Measurements from ENCODE around the gene TMEFF2. TPM values are rescaled to one million over a fixed set of nuclear protein-coding genes. Genes with fewer than 3 reads are reported as not detected.

Gene TMEFF2
- polyA plus RNA-seq, 1 of the 3 experiments (the other 2 are of a cell fraction) = 5.4 TPM

GRCh38 chr2:191930205-191930604, 264.5 kb downstream of the TMEFF2 start:
- Histone ChIP-seq H3K4me2 (no peak overlapping the region), H3K27me3 (ENCODE audit: insufficient read depth) (no peaks in the 10 kb centered on the region), H3K9ac (no peak overlapping the region), H3K79me2 (ENCODE audit: insufficient read depth) (no peaks in the 10 kb centered on the region), H3K36me3 (replicated peaks in 1 of 2; ENCODE audit: control insufficient read depth in 1 of 2, insufficient read depth in 2 of 2, low read length in 1 of 2) (no peaks in the 10 kb centered on the region), H2AFZ (ENCODE audit: low read depth) (no peak overlapping the region), H3K4me1 (ENCODE audit: control insufficient read depth in 1 of 2, insufficient read depth in 2 of 2, low read depth in 1 of 2, low read length in 1 of 2) (peaks cover 0 to 12% of the 10 kb centered on the region in 2 experiments; a peak in 2 of 4 replicates), H3K27ac (ENCODE audit: low read depth in 2 of 2, low read length in 1 of 2) (no peak overlapping the region), H4K20me1 (ENCODE audit: insufficient read depth) (no peaks in the 10 kb centered on the region), H3K4me3 (ENCODE audit: low read depth in 2 of 2, low read length in 1 of 2) (no peak overlapping the region), H3K9me2 (no peaks in the 10 kb centered on the region), H3K9me3 (no peaks in the 10 kb centered on the region), H3F3A (replicated peaks; ENCODE audit: insufficient read depth) (peaks cover 11% of the 10 kb centered on the region)
- TF ChIP-seq GATA2 (CRISPR knock-in tag; IDR thresholded peaks at IDR 0.05) = no peak
- TF ChIP-seq SMC3 (IDR thresholded peaks at IDR 0.05; ENCODE audit: low read depth, low read length) = no peak
- no peak for TF ChIP-seq IRF3 (IDR thresholded peaks at IDR 0.05; ENCODE audit: low read depth, low read length)
- no peak for TF ChIP-seq TAF1 (IDR thresholded peaks at IDR 0.05; ENCODE audit: borderline replicate concordance, low read depth, low read length)
- TF ChIP-seq, protein P1, sequence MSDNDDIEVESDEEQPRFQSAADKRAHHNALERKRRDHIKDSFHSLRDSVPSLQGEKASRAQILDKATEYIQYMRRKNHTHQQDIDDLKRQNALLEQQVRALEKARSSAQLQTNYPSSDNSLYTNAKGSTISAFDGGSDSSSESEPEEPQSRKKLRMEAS (IDR thresholded peaks at IDR 0.05; ENCODE audit: low read depth) = no peak
- no peak for TF ChIP-seq NRF1 (IDR thresholded peaks at IDR 0.05; ENCODE audit: low read depth, low read length)
- TF ChIP-seq POLR2AphosphoS5 (IDR thresholded peaks at IDR 0.05; ENCODE audit: low read depth, low read length) = no peak
- TF ChIP-seq MEF2A (IDR thresholded peaks at IDR 0.05; ENCODE audit: borderline replicate concordance, low read depth) = no peak
- TF ChIP-seq FOXJ3 (CRISPR knock-in tag; IDR thresholded peaks at IDR 0.05) = no peak
- TF ChIP-seq, protein P2, sequence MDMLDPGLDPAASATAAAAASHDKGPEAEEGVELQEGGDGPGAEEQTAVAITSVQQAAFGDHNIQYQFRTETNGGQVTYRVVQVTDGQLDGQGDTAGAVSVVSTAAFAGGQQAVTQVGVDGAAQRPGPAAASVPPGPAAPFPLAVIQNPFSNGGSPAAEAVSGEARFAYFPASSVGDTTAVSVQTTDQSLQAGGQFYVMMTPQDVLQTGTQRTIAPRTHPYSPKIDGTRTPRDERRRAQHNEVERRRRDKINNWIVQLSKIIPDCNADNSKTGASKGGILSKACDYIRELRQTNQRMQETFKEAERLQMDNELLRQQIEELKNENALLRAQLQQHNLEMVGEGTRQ (IDR thresholded peaks at IDR 0.05; ENCODE audit: borderline replicate concordance, low read depth, low read length) = no peak
- no peak for TF ChIP-seq FOXM1 (IDR thresholded peaks at IDR 0.05; ENCODE audit: low read depth)
- TF ChIP-seq ELF1 (IDR thresholded peaks at IDR 0.05) = no peak
- TF ChIP-seq, protein P3, sequence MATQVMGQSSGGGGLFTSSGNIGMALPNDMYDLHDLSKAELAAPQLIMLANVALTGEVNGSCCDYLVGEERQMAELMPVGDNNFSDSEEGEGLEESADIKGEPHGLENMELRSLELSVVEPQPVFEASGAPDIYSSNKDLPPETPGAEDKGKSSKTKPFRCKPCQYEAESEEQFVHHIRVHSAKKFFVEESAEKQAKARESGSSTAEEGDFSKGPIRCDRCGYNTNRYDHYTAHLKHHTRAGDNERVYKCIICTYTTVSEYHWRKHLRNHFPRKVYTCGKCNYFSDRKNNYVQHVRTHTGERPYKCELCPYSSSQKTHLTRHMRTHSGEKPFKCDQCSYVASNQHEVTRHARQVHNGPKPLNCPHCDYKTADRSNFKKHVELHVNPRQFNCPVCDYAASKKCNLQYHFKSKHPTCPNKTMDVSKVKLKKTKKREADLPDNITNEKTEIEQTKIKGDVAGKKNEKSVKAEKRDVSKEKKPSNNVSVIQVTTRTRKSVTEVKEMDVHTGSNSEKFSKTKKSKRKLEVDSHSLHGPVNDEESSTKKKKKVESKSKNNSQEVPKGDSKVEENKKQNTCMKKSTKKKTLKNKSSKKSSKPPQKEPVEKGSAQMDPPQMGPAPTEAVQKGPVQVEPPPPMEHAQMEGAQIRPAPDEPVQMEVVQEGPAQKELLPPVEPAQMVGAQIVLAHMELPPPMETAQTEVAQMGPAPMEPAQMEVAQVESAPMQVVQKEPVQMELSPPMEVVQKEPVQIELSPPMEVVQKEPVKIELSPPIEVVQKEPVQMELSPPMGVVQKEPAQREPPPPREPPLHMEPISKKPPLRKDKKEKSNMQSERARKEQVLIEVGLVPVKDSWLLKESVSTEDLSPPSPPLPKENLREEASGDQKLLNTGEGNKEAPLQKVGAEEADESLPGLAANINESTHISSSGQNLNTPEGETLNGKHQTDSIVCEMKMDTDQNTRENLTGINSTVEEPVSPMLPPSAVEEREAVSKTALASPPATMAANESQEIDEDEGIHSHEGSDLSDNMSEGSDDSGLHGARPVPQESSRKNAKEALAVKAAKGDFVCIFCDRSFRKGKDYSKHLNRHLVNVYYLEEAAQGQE (IDR thresholded peaks at IDR 0.05; ENCODE audit: low read depth, low read length) = no peak
- TF ChIP-seq SIN3A (IDR thresholded peaks at IDR 0.05; ENCODE audit: borderline replicate concordance, low read depth, low read length) = no peak
- no peak for TF ChIP-seq RFX5 (IDR thresholded peaks at IDR 0.05; ENCODE audit: low read length)
- no peak for TF ChIP-seq TEAD4 (IDR thresholded peaks at IDR 0.05; ENCODE audit: borderline replicate concordance, insufficient read depth)
- no peak for TF ChIP-seq MXI1 (IDR thresholded peaks at IDR 0.05; ENCODE audit: low read depth, low read length)
- TF ChIP-seq RCOR1 (IDR thresholded peaks at IDR 0.05; ENCODE audit: low read length) = no peak
- TF ChIP-seq TCF12 (IDR thresholded peaks at IDR 0.05) = no peak
- TF ChIP-seq PBX3 (IDR thresholded peaks at IDR 0.05) = no peak
- no peak for DNase-seq
- 88% methylated on average over 3 of the region's 3 CpGs for WGBS (ENCODE audit: low lambda C conversion rate)
- CTCF ChIA-PET = no interaction called here
- POLR2A ChIA-PET = no interaction called here
